Measurements from ENCODE around the gene KIF5B. TPM values are rescaled to one million over a fixed set of nuclear protein-coding genes. Genes with fewer than 3 reads are reported as not detected.

The KIF5B gene
- total RNA-seq, 1 experiment from 2014 or later, result 148 TPM

GRCh38 chr10:32077896-32078485, 21.8 kb upstream of the KIF5B start:
- no peaks in the 10 kb centered on the region for H3K27me3 ChIP-seq (replicated peaks; ENCODE audit: insufficient read depth, low read depth, low read length, poor library complexity)
- TF ChIP-seq EZH2 (IDR thresholded peaks at IDR 0.05; ENCODE audit: borderline replicate concordance, low read depth, low read length, poor library complexity, severe bottlenecking), result no peak
- TF ChIP-seq CTCF (conservative IDR thresholded peaks at IDR 0.05; ENCODE audit: low read depth, low read length), result no peak
- BruUV-seq (replicated peaks), result no TSS peak
- no peaks in the 10 kb centered on the region for H3K4me1 ChIP-seq (ENCODE audit: insufficient read depth, low read length, poor library complexity, severe bottlenecking)
- H3K9me3 ChIP-seq (ENCODE audit: low read depth, low read length, poor library complexity, severe bottlenecking), result no peaks in the 10 kb centered on the region
- no peak overlapping the region for H3K4me3 ChIP-seq (ENCODE audit: low read depth, low read length, poor library complexity, severe bottlenecking)
- H3K27ac ChIP-seq (ENCODE audit: low read depth, low read length, poor library complexity, severe bottlenecking), result no peak overlapping the region
- DNase-seq (ENCODE audit: low spot score), result peak; percentile 24
- CTCF ChIA-PET, result no interaction called here
- no peaks in the 10 kb centered on the region for H3K36me3 ChIP-seq (ENCODE audit: insufficient read depth, low read length, poor library complexity, severe bottlenecking)
- intact Hi-C loops (cut with micrococcal nuclease; ENCODE audit: unreplicated experiment), result no loop called here
- POLR2A ChIA-PET (ENCODE audit: low non-redundant PET), result no interaction called here

- Histone ChIP-seq H3K27ac (ENCODE audit: low read depth, low read length, poor library complexity, severe bottlenecking) (no peak overlapping the region), H3K27me3 (replicated peaks; ENCODE audit: insufficient read depth, low read depth, low read length, poor library complexity) (no peaks in the 10 kb centered on the region), H3K36me3 (ENCODE audit: insufficient read depth, low read length, poor library complexity, severe bottlenecking) (no peaks in the 10 kb centered on the region), H3K4me1 (ENCODE audit: insufficient read depth, low read length, poor library complexity, severe bottlenecking) (no peaks in the 10 kb centered on the region), H3K4me3 (ENCODE audit: low read depth, low read length, poor library complexity, severe bottlenecking) (no peak overlapping the region), H3K9me3 (ENCODE audit: low read depth, low read length, poor library complexity, severe bottlenecking) (no peaks in the 10 kb centered on the region)
- ChIA-PET CTCF (no interaction called here), POLR2A (ENCODE audit: low non-redundant PET) (interaction anchor here (0.6 kb wide), 1 partner anchor 33 kb away, joined by 8 read pairs; no protein-coding TSS in a partner anchor)
- TF ChIP-seq EZH2 (IDR thresholded peaks at IDR 0.05; ENCODE audit: borderline replicate concordance, low read depth, low read length, poor library complexity, severe bottlenecking) (no peak), CTCF (conservative IDR thresholded peaks at IDR 0.05; ENCODE audit: low read depth, low read length) (no peak)
- DNase-seq (ENCODE audit: low spot score), result no peak
- intact Hi-C loops (cut with micrococcal nuclease; ENCODE audit: unreplicated experiment), result no loop called here
- no TSS peak for BruUV-seq (replicated peaks)
These were observed 17.4 kb upstream of the KIF5B start for GRCh38 chr10:32073659-32074058.

GRCh38 chr10:32073128-32073527, 16.9 kb upstream of the KIF5B start:
- CTCF ChIA-PET, result no interaction called here
- H3K27me3 ChIP-seq (replicated peaks; ENCODE audit: insufficient read depth, low read depth, low read length, poor library complexity), result no peaks in the 10 kb centered on the region
- no peak for TF ChIP-seq EZH2 (IDR thresholded peaks at IDR 0.05; ENCODE audit: borderline replicate concordance, low read depth, low read length, poor library complexity, severe bottlenecking)
- no peak for TF ChIP-seq CTCF (conservative IDR thresholded peaks at IDR 0.05; ENCODE audit: low read depth, low read length)
- no peak overlapping the region for H3K4me3 ChIP-seq (ENCODE audit: low read depth, low read length, poor library complexity, severe bottlenecking)
- no TSS peak for BruUV-seq (replicated peaks)
- H3K9me3 ChIP-seq (ENCODE audit: low read depth, low read length, poor library complexity, severe bottlenecking), result no peaks in the 10 kb centered on the region
- no peak overlapping the region for H3K27ac ChIP-seq (ENCODE audit: low read depth, low read length, poor library complexity, severe bottlenecking)
- POLR2A ChIA-PET (ENCODE audit: low non-redundant PET), result no interaction called here
- intact Hi-C loops (cut with micrococcal nuclease; ENCODE audit: unreplicated experiment), result no loop called here
- no peaks in the 10 kb centered on the region for H3K4me1 ChIP-seq (ENCODE audit: insufficient read depth, low read length, poor library complexity, severe bottlenecking)
- H3K36me3 ChIP-seq (ENCODE audit: insufficient read depth, low read length, poor library complexity, severe bottlenecking), result no peaks in the 10 kb centered on the region
- no peak for DNase-seq (ENCODE audit: low spot score)
